ENCODE measurements around the gene PDE1C. TPM values are rescaled to one million over a fixed set of nuclear protein-coding genes. Genes with fewer than 3 reads are reported as not detected.

Gene PDE1C
- total and polyA plus RNA-seq, 8 donors: 2.9 to 54.2 (median 5.9) TPM

DNA sequence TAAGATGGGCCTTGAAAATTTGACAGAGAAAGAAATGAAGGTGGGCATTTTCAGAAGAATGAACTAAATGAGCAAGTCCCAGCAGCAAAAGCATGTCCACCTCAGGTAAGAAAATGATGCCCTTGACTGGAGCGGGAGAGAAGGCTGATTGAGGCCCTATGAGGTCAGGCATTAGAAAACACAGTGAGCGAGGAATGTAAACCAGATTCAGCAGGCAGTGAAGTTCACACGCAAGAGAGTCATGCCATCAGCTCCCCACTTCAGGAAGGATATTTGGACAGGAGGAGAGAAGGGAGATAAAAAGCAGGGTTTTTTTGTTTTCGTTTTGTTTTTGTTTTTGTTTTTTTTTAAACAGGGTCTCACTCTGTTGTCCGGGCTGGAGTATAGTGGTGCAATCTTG lies 216.8 kb downstream of the PDE1C start:
- H3K36me3 ChIP-seq: peaks cover 0 to 6% (median 0%) of the 10 kb centered on the region in 4 donors
- no peak for TF ChIP-seq POLR2A (IDR thresholded peaks at IDR 0.05)
- no peak for TF ChIP-seq EP300 (IDR thresholded peaks at IDR 0.05)
- TF ChIP-seq CTCF (IDR thresholded peaks at IDR 0.05): no peak
- TF ChIP-seq POLR2AphosphoS5 (IDR thresholded peaks at IDR 0.05): no peak
- no peaks in the 10 kb centered on the region for H3K4me1 ChIP-seq
- H3K27me3 ChIP-seq: no peaks in the 10 kb centered on the region
- H3K27ac ChIP-seq: no peak overlapping the region
- peak in 1 of 2 donors; percentile 11 for DNase-seq
- intact Hi-C loops (cut with DNase I; ENCODE audit: low total_unique reads): no loop called here
- 69 to 87% (median 81%) methylated on average over 5 of the region's 5 CpGs for WGBS, 5 donors
- no peaks in the 10 kb centered on the region for H3K9me3 ChIP-seq
- no peak overlapping the region for H3K4me3 ChIP-seq

DNA sequence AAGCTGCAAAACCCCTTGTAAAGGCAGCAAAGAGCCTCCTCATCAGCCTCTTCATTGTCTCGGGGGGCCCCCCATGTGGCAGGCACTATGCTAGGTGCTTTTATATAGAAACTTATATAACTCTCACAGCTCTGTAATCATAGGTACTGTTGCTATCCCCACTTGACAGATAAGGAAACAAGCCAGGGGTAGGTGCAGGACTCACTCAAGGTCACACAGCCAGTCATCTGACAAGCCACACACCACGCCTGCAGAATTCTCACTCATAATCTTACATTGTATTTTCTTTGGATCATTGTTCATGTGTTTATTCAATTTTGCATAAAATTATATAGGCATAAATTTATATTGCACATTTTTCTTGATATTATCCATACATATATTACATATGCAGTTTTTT lies 217.7 kb downstream of the PDE1C start:
- Histone ChIP-seq H3K27ac (no peak overlapping the region), H3K4me1 (no peaks in the 10 kb centered on the region), H3K36me3 (peaks cover 0 to 6% (median 0%) of the 10 kb centered on the region in 4 donors), H3K9me3 (no peaks in the 10 kb centered on the region), H3K4me3 (no peak overlapping the region), H3K27me3 (no peaks in the 10 kb centered on the region)
- TF ChIP-seq EP300 (IDR thresholded peaks at IDR 0.05) (no peak), POLR2A (IDR thresholded peaks at IDR 0.05) (no peak), POLR2AphosphoS5 (IDR thresholded peaks at IDR 0.05) (no peak), CTCF (IDR thresholded peaks at IDR 0.05) (no peak)
- WGBS, 5 donors: 71 to 81% (median 75%) methylated on average over 2 of the region's 2 CpGs
- intact Hi-C loops (cut with DNase I; ENCODE audit: low total_unique reads): no loop called here
- DNase-seq: no peak

DNA sequence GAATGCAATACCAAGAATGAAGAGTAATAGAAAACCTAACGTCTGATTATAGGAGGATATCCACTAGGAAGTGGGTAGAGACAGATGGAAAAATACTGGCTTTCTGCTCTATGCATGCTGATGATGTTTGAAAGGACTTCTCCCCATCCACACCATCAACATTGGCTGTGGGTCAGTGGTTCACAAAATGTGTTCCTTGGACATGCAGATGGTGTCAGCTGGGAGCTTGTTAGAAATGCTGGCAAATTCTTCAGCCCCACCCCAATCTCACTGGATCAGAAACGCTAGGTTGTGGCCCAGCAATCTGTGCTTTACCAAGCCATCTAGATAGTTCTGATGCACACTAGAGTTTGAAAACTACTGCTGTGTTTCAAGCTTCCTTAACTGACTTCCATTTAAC lies 219.1 kb downstream of the PDE1C start:
- intact Hi-C loops (cut with DNase I; ENCODE audit: low total_unique reads): no loop called here

DNA sequence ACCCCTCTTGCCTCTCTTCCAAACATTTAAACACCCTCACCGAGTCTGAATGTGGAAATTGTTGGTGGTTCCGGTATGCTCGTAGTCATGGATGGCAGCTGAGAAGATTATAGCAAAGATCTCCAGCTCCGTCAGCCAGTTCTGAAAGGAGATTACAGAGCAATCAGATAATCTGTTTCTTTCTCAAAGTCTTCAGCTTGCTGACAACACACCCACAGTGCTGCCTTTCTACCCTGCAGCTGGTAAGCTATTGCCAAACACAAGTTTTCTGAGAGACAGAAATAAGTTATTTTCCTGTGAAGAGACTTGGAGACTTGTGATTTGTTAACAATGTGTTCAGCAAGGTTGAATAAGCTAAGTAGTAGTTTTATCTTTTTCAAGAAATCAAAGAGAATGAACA lies 219.6 kb downstream of the PDE1C start:
- intact Hi-C loops (cut with DNase I; ENCODE audit: low total_unique reads): no loop called here
- H3K36me3 ChIP-seq: peaks cover 0 to 6% (median 0%) of the 10 kb centered on the region in 4 donors
- H3K9me3 ChIP-seq: peaks cover 0 to 1% (median 0%) of the 10 kb centered on the region in 4 donors
- 78 to 86% (median 84%) methylated on average over 4 of the region's 4 CpGs for WGBS, 5 donors
- TF ChIP-seq CTCF (IDR thresholded peaks at IDR 0.05) (no peak), POLR2AphosphoS5 (IDR thresholded peaks at IDR 0.05) (no peak), EP300 (IDR thresholded peaks at IDR 0.05) (no peak), POLR2A (IDR thresholded peaks at IDR 0.05) (no peak)
- no peak overlapping the region for H3K27ac ChIP-seq
- H3K4me3 ChIP-seq: no peak overlapping the region
- H3K27me3 ChIP-seq: no peaks in the 10 kb centered on the region
- DNase-seq: no peak
- H3K4me1 ChIP-seq: no peaks in the 10 kb centered on the region

More for the DNA sequence above, 219.1 kb downstream of the PDE1C start:
- H3K27me3 ChIP-seq: no peaks in the 10 kb centered on the region
- peaks cover 0 to 6% (median 0%) of the 10 kb centered on the region in 4 donors for H3K36me3 ChIP-seq
- H3K9me3 ChIP-seq: no peaks in the 10 kb centered on the region
- no peaks in the 10 kb centered on the region for H3K4me1 ChIP-seq
- H3K27ac ChIP-seq: no peak overlapping the region
- no peak for TF ChIP-seq POLR2AphosphoS5 (IDR thresholded peaks at IDR 0.05)
- no peak for TF ChIP-seq EP300 (IDR thresholded peaks at IDR 0.05)
- TF ChIP-seq CTCF (IDR thresholded peaks at IDR 0.05): no peak
- TF ChIP-seq POLR2A (IDR thresholded peaks at IDR 0.05): no peak
- no peak overlapping the region for H3K4me3 ChIP-seq
- WGBS, 5 donors: 60 to 88% (median 72%) methylated on average over 2 of the region's 2 CpGs
- DNase-seq: no peak

All from stomach (tissue), 9 donors.